T-cell (primary cell): ENCODE results near the gene GASK1A. TPM values are rescaled to one million over a fixed set of nuclear protein-coding genes. Genes with fewer than 3 reads are reported as not detected.

Source experiments
- ATAC-seq, 4 experiments: fragments of 200-7000 bp in 3 of 4; fragments of 150-1000 bp in 1 of 4; cut with Tn5 transposase; replicated peaks in 1 of 4; 1 replicate in 3 of 4; 2 replicates in 1 of 4; pipeline ENCODE4 v1.10.0; 2021; ENCODE audit warnings: moderate library complexity in 3 of 4, mild to moderate bottlenecking in 2 of 4, moderate number of reproducible peaks in 1 of 4
- CTCF ChIA-PET, 2 donors: fragments of 300-600 bp; sonication (Branson Sonifier 250); formaldehyde crosslinking; loops; one replicate each; lab custom pipeline; 2022; ENCODE audit warnings: antibody characterized with exemption in 2 of 2; lab: Charles Lee
- POLR2A ChIA-PET, 2 donors: fragments of 300-600 bp; sonication (Branson Sonifier 250); formaldehyde crosslinking; loops; one replicate each; lab custom pipeline; 2022; ENCODE audit warnings: antibody characterized with exemption in 2 of 2; lab: Charles Lee
- DNase-seq, 35 experiments: peaks; one replicate each; pipeline versions ENCODE4 v3.0.0 to v3.0.0-alpha.2; 2013 to 2023
- H3K27ac ChIP-seq: one replicate; pipeline ENCODE4 v1.5.1; 2013; ENCODE audit warnings: low read length
- H3K27me3 ChIP-seq, 2 experiments: replicated peaks in 1 of 2; 1 replicate in 1 of 2; 2 replicates in 1 of 2; pipeline versions ENCODE4 v1.6.1 to v1.7.0; 2013; ENCODE audit warnings: low read length in 1 of 2, mixed read lengths in 1 of 2; ENCODE audit not compliant: control insufficient read depth in 2 of 2, insufficient read depth in 2 of 2; ENCODE audit errors: extremely low read depth in 1 of 2
- H3K36me3 ChIP-seq, 2 donors: 1 replicate in 1 of 2; 2 replicates in 1 of 2; pipeline versions ENCODE4 v1.6.1 to v1.7.0; 2013; ENCODE audit warnings: low read length in 1 of 2; ENCODE audit not compliant: control insufficient read depth in 2 of 2, insufficient read depth in 1 of 2; ENCODE audit errors: extremely low read depth in 1 of 2
- H3K4me1 ChIP-seq, 2 experiments: 1 replicate in 1 of 2; 2 replicates in 1 of 2; pipeline versions ENCODE4 v1.6.1 to v1.7.0; 2013; ENCODE audit warnings: low read length in 2 of 2, mixed read lengths in 1 of 2; ENCODE audit not compliant: insufficient read depth in 2 of 2, control insufficient read depth in 1 of 2; ENCODE audit errors: extremely low read depth in 1 of 2
- H3K4me3 ChIP-seq, 2 donors: 1 replicate in 1 of 2; 2 replicates in 1 of 2; pipeline versions ENCODE4 v1.5.1 to v1.7.0; 2013; ENCODE audit warnings: mild to moderate bottlenecking in 2 of 2, low read length in 1 of 2, moderate library complexity in 1 of 2; ENCODE audit not compliant: control insufficient read depth in 1 of 2; ENCODE audit errors: extremely low read depth in 1 of 2
- H3K9me3 ChIP-seq: 2 replicates; pipeline ENCODE4 v1.7.0; 2013
- H3K27ac Mint-ChIP-seq, 2 donors: one replicate each; pipeline ENCODE4 v1.8.0; 2020 to 2021; ENCODE audit warnings: mild to moderate bottlenecking in 2 of 2, mixed read lengths in 2 of 2
- H3K27me3 Mint-ChIP-seq, 2 donors: one replicate each; pipeline ENCODE4 v1.8.0; 2021 to 2022; ENCODE audit warnings: mixed read lengths in 2 of 2
- H3K36me3 Mint-ChIP-seq: one replicate; pipeline ENCODE4 v1.8.0; 2021; ENCODE audit warnings: mixed read lengths
- H3K4me1 Mint-ChIP-seq, 3 donors: one replicate each; pipeline ENCODE4 v1.8.0; 2020 to 2022; ENCODE audit warnings: mixed read lengths in 3 of 3, mild to moderate bottlenecking in 1 of 3
- H3K4me3 Mint-ChIP-seq, 3 donors: one replicate each; pipeline ENCODE4 v1.8.0; 2020 to 2022; ENCODE audit warnings: mild to moderate bottlenecking in 3 of 3, mixed read lengths in 3 of 3, moderate library complexity in 3 of 3
- H3K9me3 Mint-ChIP-seq, 3 donors: one replicate each; pipeline ENCODE4 v1.8.0; 2020 to 2022; ENCODE audit warnings: mixed read lengths in 3 of 3
- WGBS: methylation state at CpG from one replicate; pipeline ENCODE4 v1.1.5; 2013; ENCODE audit warnings: missing lambda C conversion rate; ENCODE audit not compliant: insufficient coverage; 5-methylcytosine and 5-hydroxymethylcytosine counted together
- total RNA-seq, 35 experiments: library from RNA in 6 of 35; stranded (reverse) in 6 of 35; fragments of 120-200 nt in 1 of 35; gene quantifications; one replicate each; pipeline versions ENCODE4 v1.2.1 to v1.2.4 and lab custom pipeline; 2013 to 2026

Gene GASK1A
- total RNA-seq, 5 donors from 2014 or later (not counting 1 experiment from before 2014, with no cell fraction given) = 0.10 to 0.49 (median 0.17) TPM; not detected in 1

DNA sequence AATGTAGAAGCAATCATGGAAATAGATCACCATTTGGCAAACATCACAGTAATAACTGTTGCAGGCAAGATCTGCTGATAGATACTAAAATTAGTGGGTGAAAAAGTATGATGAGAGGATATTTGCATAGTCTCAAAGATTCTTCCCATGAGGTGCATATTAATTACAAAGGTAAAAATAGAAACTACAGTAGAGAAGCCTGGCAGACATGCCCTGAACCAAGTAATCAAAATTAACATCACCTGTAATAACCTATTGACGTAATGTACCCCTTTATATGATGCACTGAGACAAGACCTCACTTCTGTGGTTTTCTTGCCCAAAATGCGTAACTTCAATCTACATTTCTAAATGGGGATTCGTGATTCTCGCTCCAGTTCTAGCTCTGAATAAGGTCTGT lies 112.4 kb downstream of the GASK1A start:
- peaks cover 16% of the 10 kb centered on the region for H3K36me3 Mint-ChIP-seq
- no peak overlapping the region for H3K4me3 Mint-ChIP-seq
- Histone ChIP-seq H3K4me3 (no peak overlapping the region), H3K27me3 (no peaks in the 10 kb centered on the region), H3K4me1 (no peaks in the 10 kb centered on the region), H3K36me3 (no peaks in the 10 kb centered on the region), H3K27ac (no peak overlapping the region), H3K9me3 (no peaks in the 10 kb centered on the region)
- peaks cover 4 to 25% (median 5%) of the 10 kb centered on the region in 3 donors for H3K4me1 Mint-ChIP-seq
- ATAC-seq (no peak), DNase-seq (no peak)
- no peak overlapping the region for H3K27ac Mint-ChIP-seq
- CTCF ChIA-PET = interaction anchor here (0.8 to 1.2 kb wide), 2 partner anchors 129 to 130 kb away, joined by 3 to 4 read pairs; no protein-coding TSS in a partner anchor
- no peaks in the 10 kb centered on the region for H3K27me3 Mint-ChIP-seq
- no CpG with 5 or more reads among the region's 4 CpGs for WGBS
- POLR2A ChIA-PET = interaction anchor here in 1 of 2 donors (0.6 kb wide), 1 partner anchor 558 kb away, joined by 4 read pairs; no protein-coding TSS in a partner anchor
- no peaks in the 10 kb centered on the region for H3K9me3 Mint-ChIP-seq

DNA sequence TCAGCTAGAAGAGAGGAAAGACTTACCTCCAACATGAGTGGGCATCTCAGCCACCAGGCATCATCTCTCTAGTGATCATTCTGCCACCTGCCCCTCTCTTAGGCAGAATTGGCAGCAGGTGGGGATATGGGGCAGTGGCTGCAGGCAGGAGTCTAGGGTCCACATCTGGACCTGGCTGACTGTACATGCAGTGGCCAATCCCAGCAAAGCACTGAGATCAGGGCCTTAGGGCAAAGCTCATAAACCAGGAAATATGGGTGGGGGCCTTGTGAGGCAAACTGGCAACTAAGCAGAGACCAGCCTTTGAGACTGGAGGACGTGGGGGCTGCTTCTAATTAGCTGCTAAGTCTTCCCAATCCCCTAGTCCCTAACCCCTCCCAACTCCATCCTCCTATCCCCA lies 113.9 kb downstream of the GASK1A start:
- Mint-ChIP-seq H3K4me3 (no peak overlapping the region), H3K36me3 (peaks cover 19% of the 10 kb centered on the region), H3K9me3 (no peaks in the 10 kb centered on the region), H3K27ac (no peak overlapping the region), H3K4me1 (peaks cover 3 to 28% (median 5%) of the 10 kb centered on the region in 3 donors), H3K27me3 (no peaks in the 10 kb centered on the region)
- Histone ChIP-seq H3K27me3 (no peaks in the 10 kb centered on the region), H3K4me1 (no peaks in the 10 kb centered on the region), H3K9me3 (no peaks in the 10 kb centered on the region), H3K36me3 (no peaks in the 10 kb centered on the region), H3K27ac (no peak overlapping the region), H3K4me3 (no peak overlapping the region)
- DNase-seq (no peak), ATAC-seq (no peak)
- ChIA-PET POLR2A (no interaction called here), CTCF (no interaction called here)
- no CpG with 5 or more reads among the region's 1 CpG for WGBS

DNA sequence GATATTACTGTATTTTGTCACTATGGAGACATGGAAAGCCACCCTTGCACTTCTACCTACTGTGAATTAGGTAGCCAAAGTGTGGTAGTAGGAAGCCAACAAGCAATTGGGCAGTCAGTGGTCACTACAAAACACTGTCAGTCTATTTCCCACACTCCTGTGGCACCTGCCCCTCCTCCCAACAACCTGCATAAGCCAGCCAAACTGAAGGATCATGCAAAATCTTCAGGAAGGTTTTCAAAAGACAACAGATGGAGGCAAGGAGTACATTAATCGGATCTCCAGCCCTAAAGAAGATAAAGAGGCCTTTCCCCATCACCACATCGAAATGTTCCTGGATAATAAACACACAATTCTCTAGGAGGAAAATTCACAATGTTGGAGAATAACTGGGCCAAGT lies 114.9 kb downstream of the GASK1A start:
- Mint-ChIP-seq H3K27me3 (no peaks in the 10 kb centered on the region), H3K36me3 (peaks cover 18% of the 10 kb centered on the region), H3K27ac (no peak overlapping the region), H3K9me3 (no peaks in the 10 kb centered on the region), H3K4me1 (peaks cover 3 to 35% (median 6%) of the 10 kb centered on the region in 3 donors), H3K4me3 (no peak overlapping the region)
- H3K4me3 ChIP-seq = no peak overlapping the region
- H3K27me3 ChIP-seq = no peaks in the 10 kb centered on the region
- no CpG with 5 or more reads among the region's 2 CpGs for WGBS
- POLR2A ChIA-PET = no interaction called here
- H3K27ac ChIP-seq = no peak overlapping the region
- no peak for ATAC-seq
- CTCF ChIA-PET = no interaction called here
- H3K4me1 ChIP-seq = no peaks in the 10 kb centered on the region
- no peaks in the 10 kb centered on the region for H3K36me3 ChIP-seq
- no peak for DNase-seq
- no peaks in the 10 kb centered on the region for H3K9me3 ChIP-seq

DNA sequence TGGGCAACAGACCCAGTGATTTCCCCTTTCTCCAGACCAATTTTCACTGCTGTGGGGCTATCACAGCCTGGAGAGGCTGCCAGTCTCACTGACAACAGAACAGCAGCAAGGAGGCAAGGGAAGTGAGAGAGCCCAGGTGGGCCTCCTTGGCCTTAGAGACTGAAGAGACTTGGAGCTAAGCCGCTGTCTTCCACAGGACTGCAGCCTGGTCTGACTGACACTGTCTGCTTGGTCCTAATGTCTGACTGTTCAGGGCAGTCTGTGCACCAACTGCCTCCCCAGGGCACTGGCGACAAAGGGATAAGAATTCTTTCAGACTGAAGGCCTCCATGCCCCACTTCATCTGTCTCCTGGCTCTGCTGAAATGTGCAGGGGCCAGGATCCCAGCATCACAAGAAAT lies 115.3 kb downstream of the GASK1A start:
- 91% methylated on average over 2 of the region's 2 CpGs for WGBS
- Histone ChIP-seq H3K36me3 (no peaks in the 10 kb centered on the region), H3K4me3 (no peak overlapping the region), H3K9me3 (no peaks in the 10 kb centered on the region), H3K4me1 (no peaks in the 10 kb centered on the region), H3K27me3 (no peaks in the 10 kb centered on the region), H3K27ac (no peak overlapping the region)
- Mint-ChIP-seq H3K27ac (no peak overlapping the region), H3K4me3 (no peak overlapping the region), H3K9me3 (no peaks in the 10 kb centered on the region), H3K36me3 (peaks cover 15% of the 10 kb centered on the region), H3K27me3 (no peaks in the 10 kb centered on the region), H3K4me1 (peaks cover 3 to 39% (median 7%) of the 10 kb centered on the region in 3 donors)
- CTCF ChIA-PET = no interaction called here
- DNase-seq (no peak), ATAC-seq (no peak)
- POLR2A ChIA-PET = no interaction called here

DNA sequence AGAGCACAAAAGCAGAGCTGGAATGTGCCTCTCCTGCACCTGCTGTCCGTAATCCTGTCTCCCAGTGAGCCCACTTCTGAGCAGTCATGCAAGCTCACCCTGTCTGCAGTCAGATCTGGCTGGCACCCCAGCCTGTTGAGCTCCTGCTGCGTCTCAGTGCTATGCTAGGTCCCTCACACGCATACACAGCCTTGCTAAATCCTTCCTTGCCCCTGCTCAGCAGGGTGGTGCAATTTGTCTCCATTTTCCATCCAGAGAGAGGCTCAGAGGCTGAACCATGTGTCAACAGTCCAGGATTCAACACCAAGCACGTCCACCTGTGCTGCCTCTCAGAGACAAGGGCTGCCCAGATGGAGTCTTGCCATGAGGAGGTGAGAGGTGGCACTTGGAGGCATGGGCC lies 115.7 kb downstream of the GASK1A start:
- Histone ChIP-seq H3K36me3 (no peaks in the 10 kb centered on the region), H3K27ac (no peak overlapping the region), H3K9me3 (no peaks in the 10 kb centered on the region), H3K4me3 (no peak overlapping the region), H3K27me3 (no peaks in the 10 kb centered on the region), H3K4me1 (no peaks in the 10 kb centered on the region)
- POLR2A ChIA-PET = no interaction called here
- Mint-ChIP-seq H3K27ac (no peak overlapping the region), H3K4me3 (no peak overlapping the region), H3K9me3 (no peaks in the 10 kb centered on the region), H3K4me1 (peaks cover 3 to 39% (median 7%) of the 10 kb centered on the region in 3 donors), H3K36me3 (peaks cover 15% of the 10 kb centered on the region), H3K27me3 (no peaks in the 10 kb centered on the region)
- 96% methylated on average over 3 of the region's 4 CpGs for WGBS
- ATAC-seq = no peak
- no peak for DNase-seq
- CTCF ChIA-PET = no interaction called here

DNA sequence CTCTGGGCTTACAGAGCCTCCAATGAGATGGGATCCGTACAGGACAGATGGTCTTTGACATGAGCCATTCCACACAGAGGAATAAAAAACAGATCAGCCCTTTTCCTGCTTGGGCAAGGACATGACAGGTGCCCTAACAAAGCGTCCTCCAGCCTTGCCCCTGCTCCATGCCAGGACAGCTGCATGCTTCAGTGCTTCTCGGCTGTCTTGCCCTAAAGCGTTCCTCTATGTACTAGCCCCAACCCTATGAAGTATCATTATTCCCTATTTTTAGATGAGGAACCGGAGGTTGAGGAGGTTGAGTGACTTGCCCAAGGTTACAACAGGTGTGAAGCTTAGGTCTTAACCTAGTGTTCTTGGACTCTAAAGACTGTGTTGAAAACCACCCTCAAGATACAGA lies 116.3 kb downstream of the GASK1A start:
- H3K9me3 Mint-ChIP-seq = no peaks in the 10 kb centered on the region
- DNase-seq (no peak), ATAC-seq (no peak)
- no peaks in the 10 kb centered on the region for H3K27me3 Mint-ChIP-seq
- Histone ChIP-seq H3K36me3 (no peaks in the 10 kb centered on the region), H3K4me3 (no peak overlapping the region), H3K27ac (no peak overlapping the region), H3K4me1 (no peaks in the 10 kb centered on the region), H3K27me3 (no peaks in the 10 kb centered on the region), H3K9me3 (no peaks in the 10 kb centered on the region)
- CTCF ChIA-PET = no interaction called here
- POLR2A ChIA-PET = interaction anchor here in 1 of 2 donors (0.5 kb wide), 1 partner anchor 386 kb away, joined by 3 read pairs; no protein-coding TSS in a partner anchor
- 100% methylated on average over 2 of the region's 5 CpGs for WGBS
- H3K27ac Mint-ChIP-seq = no peak overlapping the region
- H3K4me3 Mint-ChIP-seq = no peak overlapping the region
- H3K4me1 Mint-ChIP-seq = peaks cover 3 to 39% (median 7%) of the 10 kb centered on the region in 3 donors
- H3K36me3 Mint-ChIP-seq = peaks cover 16% of the 10 kb centered on the region

DNA sequence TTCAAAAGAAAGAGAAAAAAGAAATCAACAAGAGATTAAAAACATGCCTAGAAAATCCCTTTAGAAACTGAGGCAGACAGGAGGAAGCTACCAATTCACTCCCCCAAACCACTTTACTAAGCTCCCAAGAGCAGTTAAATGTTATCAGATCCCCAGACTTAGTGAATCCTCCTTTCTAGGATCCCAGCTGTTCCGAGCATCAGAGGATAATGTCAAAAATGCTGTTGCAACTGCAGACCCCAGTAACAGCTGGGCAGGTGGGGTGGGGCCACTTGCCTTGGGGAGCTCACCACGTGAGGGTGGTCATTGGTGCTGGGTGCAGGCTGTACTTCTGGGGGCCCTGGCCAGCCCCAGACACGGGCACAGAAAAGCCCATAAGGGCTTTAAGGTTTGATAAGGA lies 117.7 kb downstream of the GASK1A start:
- H3K9me3 Mint-ChIP-seq = no peaks in the 10 kb centered on the region
- no peak for ATAC-seq
- H3K4me1 Mint-ChIP-seq = peaks cover 6 to 44% (median 7%) of the 10 kb centered on the region in 3 donors
- ChIA-PET POLR2A (no interaction called here), CTCF (no interaction called here)
- no peak overlapping the region for H3K4me3 Mint-ChIP-seq
- H3K36me3 ChIP-seq = no peaks in the 10 kb centered on the region
- no peak overlapping the region for H3K27ac Mint-ChIP-seq
- no peaks in the 10 kb centered on the region for H3K4me1 ChIP-seq
- no peak overlapping the region for H3K27ac ChIP-seq
- 58% methylated on average over 1 of the region's 3 CpGs for WGBS
- H3K4me3 ChIP-seq = no peak overlapping the region
- H3K36me3 Mint-ChIP-seq = peaks cover 18% of the 10 kb centered on the region
- no peaks in the 10 kb centered on the region for H3K27me3 ChIP-seq
- no peaks in the 10 kb centered on the region for H3K9me3 ChIP-seq
- DNase-seq = no peak
- H3K27me3 Mint-ChIP-seq = no peaks in the 10 kb centered on the region
